Kidney capillary endothelial cell (primary cell): ENCODE measurements around the gene APLP1.
"Not testable (repeated sequence)": the region's sequence is repeated elsewhere in the genome, so short reads cannot be mapped to it uniquely, and the experiment has no call there.

ENCODE experiments used
- DNase-seq: peaks from one replicate; pipeline ENCODE4 v3.0.0-alpha.2; 2018; ENCODE audit warnings: low spot score

APLP1 gene

GRCh38 chr19:35904311-35905068 is 36.1 kb downstream of the APLP1 start:
- no peak for DNase-seq

GRCh38 chr19:35905178-35905727 is 36.9 kb downstream of the APLP1 start:
- no peak for DNase-seq

GRCh38 chr19:35907377-35907745 is 39.0 kb downstream of the APLP1 start:
- DNase-seq = no peak

- no peak for DNase-seq
These were observed 39.7 kb downstream of the APLP1 start, which contains the start of gene TYROBP for GRCh38 chr19:35908010-35908441. TSS of gene TYROBP (minus strand) at chr19:35908295. CDS start at chr19:35908228, 67 bp downstream.

- no peak for DNase-seq
These were observed 40.8 kb downstream of the APLP1 start for GRCh38 chr19:35908973-35909683.

- no peak for DNase-seq
These were observed 41.3 kb downstream of the APLP1 start for GRCh38 chr19:35909684-35910035.

- not testable (repeated sequence) for DNase-seq
These were observed 42.0 kb downstream of the APLP1 start for GRCh38 chr19:35910355-35910754.

- no peak for DNase-seq
These were observed 42.8 kb downstream of the APLP1 start for GRCh38 chr19:35911173-35911572.

GRCh38 chr19:35911790-35912189 is 43.4 kb downstream of the APLP1 start:
- no peak for DNase-seq

- DNase-seq = no peak
These were observed 45.2 kb downstream of the APLP1 start for GRCh38 chr19:35913589-35913988.

GRCh38 chr19:35915443-35915842 is 47.1 kb downstream of the APLP1 start:
- no peak for DNase-seq

- no peak for DNase-seq
These were observed 50.9 kb downstream of the APLP1 start for GRCh38 chr19:35919306-35919705.

GRCh38 chr19:35921012-35921411 is 52.6 kb downstream of the APLP1 start:
- DNase-seq = no peak

- no peak for DNase-seq
These were observed 57.1 kb downstream of the APLP1 start for GRCh38 chr19:35925501-35925900.

- DNase-seq = no peak
These were observed 60.1 kb downstream of the APLP1 start for GRCh38 chr19:35928507-35928906.
